GM12874 (cell line): ENCODE results near the gene TMEM131.

ENCODE experiments used
- TF ChIP-seq, protein P1 (sequence below): IDR thresholded peaks from 2 replicates; pipeline ENCODE4 v1.5.1; 2011; ENCODE audit warnings: low read depth, mild to moderate bottlenecking, control low read depth, low read length, moderate library complexity; ENCODE audit not compliant: insufficient read depth

The TMEM131 gene

DNA sequence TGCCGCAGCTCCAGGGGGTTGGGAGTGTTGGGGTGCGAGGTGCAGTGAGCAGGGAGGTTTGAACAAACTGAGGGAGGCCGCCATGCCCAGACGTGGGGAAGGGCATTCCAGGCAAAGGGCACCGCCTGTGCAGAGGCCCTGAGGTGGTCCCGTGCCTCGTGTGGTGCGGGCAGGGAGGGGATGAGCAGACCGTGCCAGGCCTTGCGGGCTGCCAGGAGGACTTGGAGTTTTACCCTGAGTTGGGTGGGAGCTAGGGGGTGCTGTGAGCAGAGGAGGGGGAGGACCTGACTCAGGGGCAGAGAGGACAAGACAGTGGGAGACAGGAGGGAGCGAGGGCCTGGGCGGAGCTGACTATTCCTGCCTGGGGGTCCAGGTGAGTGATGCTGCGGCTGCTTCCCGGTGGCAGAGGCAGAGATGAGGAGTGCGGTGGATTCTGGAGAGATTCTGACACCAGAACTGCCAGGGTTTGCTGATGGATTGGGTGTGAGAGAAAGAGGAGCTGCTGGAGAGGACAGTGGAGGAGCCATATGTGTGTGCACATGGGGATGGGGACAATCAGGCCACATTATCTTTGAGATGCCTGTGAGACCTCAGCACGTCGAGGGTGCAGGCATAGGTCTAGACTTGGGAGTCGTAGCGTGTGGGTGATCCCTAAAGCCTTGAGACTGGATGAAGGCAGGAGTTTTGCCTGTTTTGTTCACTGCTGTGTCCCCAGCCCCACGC lies 259.0 kb downstream of the TMEM131 start:
- TF ChIP-seq, protein P1, sequence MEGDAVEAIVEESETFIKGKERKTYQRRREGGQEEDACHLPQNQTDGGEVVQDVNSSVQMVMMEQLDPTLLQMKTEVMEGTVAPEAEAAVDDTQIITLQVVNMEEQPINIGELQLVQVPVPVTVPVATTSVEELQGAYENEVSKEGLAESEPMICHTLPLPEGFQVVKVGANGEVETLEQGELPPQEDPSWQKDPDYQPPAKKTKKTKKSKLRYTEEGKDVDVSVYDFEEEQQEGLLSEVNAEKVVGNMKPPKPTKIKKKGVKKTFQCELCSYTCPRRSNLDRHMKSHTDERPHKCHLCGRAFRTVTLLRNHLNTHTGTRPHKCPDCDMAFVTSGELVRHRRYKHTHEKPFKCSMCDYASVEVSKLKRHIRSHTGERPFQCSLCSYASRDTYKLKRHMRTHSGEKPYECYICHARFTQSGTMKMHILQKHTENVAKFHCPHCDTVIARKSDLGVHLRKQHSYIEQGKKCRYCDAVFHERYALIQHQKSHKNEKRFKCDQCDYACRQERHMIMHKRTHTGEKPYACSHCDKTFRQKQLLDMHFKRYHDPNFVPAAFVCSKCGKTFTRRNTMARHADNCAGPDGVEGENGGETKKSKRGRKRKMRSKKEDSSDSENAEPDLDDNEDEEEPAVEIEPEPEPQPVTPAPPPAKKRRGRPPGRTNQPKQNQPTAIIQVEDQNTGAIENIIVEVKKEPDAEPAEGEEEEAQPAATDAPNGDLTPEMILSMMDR = no peak

DNA sequence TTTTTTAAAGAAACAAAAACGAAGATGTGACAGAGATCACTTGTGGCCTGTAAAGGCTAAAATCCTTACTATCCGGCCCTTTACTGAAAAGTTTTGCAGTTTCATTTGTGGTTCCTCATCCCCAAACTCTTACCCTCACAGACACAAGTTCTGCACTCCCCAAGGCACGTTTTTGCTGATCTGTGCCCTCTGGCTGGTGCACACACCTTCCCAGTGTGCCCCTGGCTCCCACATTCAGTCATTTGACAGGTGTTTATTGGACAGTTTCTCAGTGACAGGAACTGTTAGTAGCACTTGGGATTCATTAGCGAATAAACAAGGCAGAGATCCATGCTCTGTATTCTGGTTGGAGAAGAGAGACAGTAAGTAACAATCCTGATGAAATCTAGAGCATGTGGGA lies 259.6 kb downstream of the TMEM131 start:
- TF ChIP-seq, protein P1 = no peak

DNA sequence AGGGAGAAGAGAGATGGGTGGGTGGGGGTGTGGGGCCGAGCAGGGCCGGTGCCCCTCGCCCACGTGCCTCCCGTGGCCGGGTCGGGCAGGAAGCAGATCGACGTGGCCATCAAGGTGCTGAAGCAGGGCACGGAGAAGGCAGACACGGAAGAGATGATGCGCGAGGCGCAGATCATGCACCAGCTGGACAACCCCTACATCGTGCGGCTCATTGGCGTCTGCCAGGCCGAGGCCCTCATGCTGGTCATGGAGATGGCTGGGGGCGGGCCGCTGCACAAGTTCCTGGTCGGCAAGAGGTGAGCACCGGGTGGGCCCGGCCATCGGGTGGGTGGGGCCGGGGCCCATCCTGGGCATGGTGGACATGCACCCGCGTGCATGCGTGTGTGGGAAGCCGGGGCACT lies 260.6 kb downstream of the TMEM131 start:
- TF ChIP-seq, protein P1 = no peak

DNA sequence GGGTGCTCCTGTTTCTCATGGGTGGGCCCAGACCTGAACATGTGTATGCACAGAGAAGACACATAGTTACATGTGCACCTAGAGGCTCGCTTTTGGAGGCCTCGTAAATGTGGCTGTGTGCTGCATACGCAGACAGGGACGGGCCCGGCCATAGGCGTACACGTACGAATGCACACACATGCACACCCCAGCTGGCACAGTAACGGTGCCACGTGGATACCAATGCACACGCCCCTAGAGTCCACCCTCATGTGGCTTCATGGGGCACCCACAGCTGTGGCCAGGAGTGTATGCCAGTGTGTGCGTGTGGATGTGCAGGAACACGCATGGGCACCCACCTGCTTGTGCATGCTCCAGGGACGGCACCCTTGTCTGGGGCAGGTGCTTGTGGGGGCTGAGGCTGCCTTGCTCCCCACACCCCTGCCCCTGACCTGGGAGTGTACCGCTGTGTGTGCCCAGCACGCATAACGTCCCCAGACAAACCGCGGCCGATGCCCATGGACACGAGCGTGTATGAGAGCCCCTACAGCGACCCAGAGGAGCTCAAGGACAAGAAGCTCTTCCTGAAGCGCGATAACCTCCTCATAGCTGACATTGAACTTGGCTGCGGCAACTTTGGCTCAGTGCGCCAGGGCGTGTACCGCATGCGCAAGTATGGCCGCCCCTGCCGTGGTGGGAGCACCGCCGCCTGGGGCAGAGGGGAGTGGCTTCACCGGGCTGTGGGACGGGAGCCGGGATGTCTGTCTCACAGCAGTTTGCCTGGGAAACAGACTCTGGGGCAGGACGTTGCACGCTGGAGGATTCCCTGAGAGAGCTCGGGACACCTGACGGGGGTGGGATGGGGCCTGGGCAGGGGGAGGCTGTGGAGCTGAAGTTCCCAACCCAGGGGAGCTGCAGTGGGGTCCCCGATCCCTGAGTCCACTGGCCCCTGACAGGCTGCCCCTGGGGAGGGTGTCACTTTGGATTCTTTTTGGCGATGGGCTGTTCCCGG lies 261.4 kb downstream of the TMEM131 start:
- TF ChIP-seq, protein P1 = no peak

DNA sequence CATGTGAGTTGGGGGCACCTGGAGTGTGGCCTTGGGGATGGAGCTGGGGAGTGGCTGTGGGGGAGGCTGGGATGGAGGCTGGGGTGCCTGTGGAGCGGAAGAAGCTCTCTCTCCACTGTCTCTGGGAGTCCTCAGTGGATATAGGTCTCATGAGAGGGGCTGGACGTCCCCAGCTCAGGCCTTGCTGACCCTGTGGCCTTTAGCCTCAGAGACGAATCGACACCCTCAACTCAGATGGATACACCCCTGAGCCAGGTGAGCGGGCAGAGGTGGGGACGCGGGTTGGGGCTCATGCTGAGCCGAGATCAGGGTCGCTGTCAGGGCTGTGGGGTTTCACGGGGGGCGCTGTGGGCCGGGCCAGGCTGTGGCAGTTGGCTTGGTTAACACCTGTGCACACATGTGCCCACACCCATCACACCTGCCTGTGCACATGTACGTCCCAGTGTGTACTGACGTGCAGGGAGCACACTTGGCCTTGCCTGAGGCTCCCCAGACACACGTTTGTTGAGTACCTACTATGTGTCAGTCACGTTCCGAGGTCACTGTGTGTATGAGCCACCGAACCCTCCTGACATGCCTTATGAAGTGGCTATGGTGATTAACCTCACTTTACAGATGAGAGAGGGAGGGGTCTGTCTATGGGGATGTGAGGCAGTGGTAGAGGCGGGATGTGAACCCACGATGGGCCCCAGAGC lies 262.3 kb downstream of the TMEM131 start:
- TF ChIP-seq, protein P1 = no peak

DNA sequence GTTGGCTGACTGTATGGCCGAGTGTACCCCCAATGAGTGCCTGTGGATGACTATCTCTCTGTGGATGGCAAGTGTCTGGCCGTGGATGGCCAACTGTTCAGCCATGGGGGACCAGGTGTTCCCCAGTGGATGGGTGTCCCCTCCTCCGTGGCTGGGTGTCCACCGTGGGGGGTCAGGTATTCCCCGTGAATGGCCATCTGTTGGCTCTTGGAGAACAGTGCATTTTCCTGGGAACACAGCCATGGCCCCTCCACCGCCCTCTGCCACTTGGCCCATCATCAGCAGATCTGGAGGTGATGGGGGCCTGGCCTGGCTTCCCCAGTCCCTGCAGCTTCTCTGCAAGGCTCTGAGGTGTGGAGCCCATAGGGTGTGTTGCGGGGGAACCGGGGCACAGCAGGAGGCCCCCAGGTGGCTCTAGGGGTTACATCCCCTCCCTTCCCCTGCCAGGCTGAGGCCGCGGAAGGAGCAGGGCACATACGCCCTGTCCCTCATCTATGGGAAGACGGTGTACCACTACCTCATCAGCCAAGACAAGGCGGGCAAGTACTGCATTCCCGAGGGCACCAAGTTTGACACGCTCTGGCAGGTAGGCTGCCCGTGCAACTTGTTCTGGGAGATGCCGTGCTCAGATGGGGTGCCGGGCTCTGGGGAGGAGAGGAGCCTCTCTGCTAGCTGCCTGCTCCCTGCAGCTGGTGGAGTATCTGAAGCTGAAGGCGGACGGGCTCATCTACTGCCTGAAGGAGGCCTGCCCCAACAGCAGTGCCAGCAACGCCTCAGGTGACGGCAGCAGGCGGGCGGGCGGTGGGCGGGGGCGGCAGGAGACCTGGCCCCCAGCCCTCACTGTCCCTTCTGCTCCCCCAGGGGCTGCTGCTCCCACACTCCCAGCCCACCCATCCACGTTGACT lies 263.1 kb downstream of the TMEM131 start:
- TF ChIP-seq, protein P1 = no peak
